PC-3 (cell line): ENCODE measurements around the gene ZFYVE9. TPM values are rescaled to one million over a fixed set of nuclear protein-coding genes. Genes with fewer than 3 reads are reported as not detected.

ENCODE experiments used
- ATAC-seq: fragments of 200-7000 bp; cut with Tn5 transposase; 2 replicates; pipeline ENCODE4 v1.9.1; 2020; ENCODE audit warnings: mild to moderate bottlenecking, moderate library complexity
- BruUV-seq: library from RNA; stranded (reverse); fragments of 400-500 nt; replicated peaks from 2 replicates; lab custom pipeline; 2021; lab: Mats Ljungman, UMichigan
- CTCF ChIA-PET: fragments of 300-600 bp; sonication (Branson Sonifier 250); formaldehyde crosslinking; loops from one replicate; lab custom pipeline; 2022; ENCODE audit warnings: antibody characterized with exemption; lab: Charles Lee
- POLR2A ChIA-PET: fragments of 300-600 bp; sonication (Branson Sonifier 250); formaldehyde crosslinking; loops from one replicate; lab custom pipeline; 2022; ENCODE audit warnings: antibody characterized with exemption; ENCODE audit not compliant: unreplicated experiment; lab: Charles Lee
- DNase-seq: peaks from one replicate; pipeline ENCODE4 v3.0.0-alpha.2; 2015
- H2AFZ ChIP-seq: fragments of 300-600 bp; sonication (generic); 2 replicates; pipeline ENCODE4 v1.6.0; 2016; ENCODE audit warnings: antibody characterized with exemption, low read length
- H3F3A ChIP-seq: fragments of 300-600 bp; sonication (generic); one replicate; pipeline ENCODE4 v1.6.0; 2017; ENCODE audit warnings: antibody characterized with exemption, low read length, control low read depth, mild to moderate bottlenecking; ENCODE audit not compliant: unreplicated experiment
- H3K27ac ChIP-seq: fragments of 300-600 bp; sonication (generic); 2 replicates; pipeline ENCODE4 v1.5.1; 2016; ENCODE audit warnings: mild to moderate bottlenecking, low read length
- H3K27me3 ChIP-seq: fragments of 300-600 bp; sonication (generic); 2 replicates; pipeline ENCODE4 v1.6.1; 2016; ENCODE audit warnings: low read length, mixed read lengths
- H3K36me3 ChIP-seq: fragments of 300-600 bp; sonication (generic); 2 replicates; pipeline ENCODE4 v1.6.1; 2016; ENCODE audit warnings: low read depth, mixed run types, low read length, mixed read lengths
- H3K4me1 ChIP-seq: fragments of 300-600 bp; sonication (generic); 2 replicates; pipeline ENCODE4 v1.5.1; 2016; ENCODE audit warnings: low read length; ENCODE audit not compliant: insufficient read depth
- H3K4me2 ChIP-seq: fragments of 300-600 bp; sonication (generic); 2 replicates; pipeline ENCODE4 v1.6.0; 2016; ENCODE audit warnings: low read length
- H3K4me3 ChIP-seq: fragments of 300-600 bp; sonication (generic); 2 replicates; pipeline ENCODE4 v1.5.1; 2016; ENCODE audit warnings: mild to moderate bottlenecking, low read length, mixed read lengths
- H3K79me2 ChIP-seq: fragments of 300-600 bp; sonication (generic); 2 replicates; pipeline ENCODE4 v1.6.1; 2017; ENCODE audit warnings: low read length, mixed read lengths
- H3K9ac ChIP-seq: fragments of 300-600 bp; sonication (generic); 2 replicates; pipeline ENCODE4 v1.6.0; 2016; ENCODE audit warnings: mild to moderate bottlenecking, low read length
- H3K9me2 ChIP-seq: fragments of 300-600 bp; sonication (generic); replicated peaks from 2 replicates; pipeline ENCODE4 v1.6.1; 2016; ENCODE audit warnings: mixed run types, low read length, mixed read lengths
- H3K9me3 ChIP-seq: fragments of 300-600 bp; sonication (generic); 2 replicates; pipeline ENCODE4 v1.6.1; 2016; ENCODE audit warnings: low read length, mixed read lengths
- H4K20me1 ChIP-seq: fragments of 300-600 bp; sonication (generic); 2 replicates; pipeline ENCODE4 v1.6.1; 2016; ENCODE audit warnings: low read length, mixed read lengths
- CTCF ChIP-seq: fragments of 300-600 bp; sonication (generic); conservative IDR thresholded peaks from 2 replicates; pipeline ENCODE4 v1.5.1; 2017; ENCODE audit warnings: antibody characterized with exemption, low read depth, mild to moderate bottlenecking, low read length
- EZH2 ChIP-seq: fragments of 300-600 bp; sonication (generic); IDR thresholded peaks from one replicate; pipeline ENCODE4 v1.6.1; 2017; ENCODE audit warnings: antibody characterized with exemption, mild to moderate bottlenecking, low read length; ENCODE audit not compliant: unreplicated experiment
- EZH2phosphoT487 ChIP-seq: fragments of 300-600 bp; sonication (generic); IDR thresholded peaks from 2 replicates; pipeline ENCODE4 v1.6.1; 2018; ENCODE audit warnings: mild to moderate bottlenecking, antibody characterized with exemption, low read length, borderline replicate concordance
- intact Hi-C: fragments of 100-400 bp; cut with micrococcal nuclease; formaldehyde crosslinking; loops from 2 replicates; pipeline ENCODE4 v1.9.0; 2023
- total RNA-seq: library from RNA; depleted of rRNA; stranded (reverse); fragments of >200 nt; gene quantifications from 2 replicates; pipeline ENCODE4 v1.2.3, GENCODE V29; 2014

ZFYVE9 gene
- total RNA-seq, 1 experiment from 2014 or later, result 14.2 TPM

DNA sequence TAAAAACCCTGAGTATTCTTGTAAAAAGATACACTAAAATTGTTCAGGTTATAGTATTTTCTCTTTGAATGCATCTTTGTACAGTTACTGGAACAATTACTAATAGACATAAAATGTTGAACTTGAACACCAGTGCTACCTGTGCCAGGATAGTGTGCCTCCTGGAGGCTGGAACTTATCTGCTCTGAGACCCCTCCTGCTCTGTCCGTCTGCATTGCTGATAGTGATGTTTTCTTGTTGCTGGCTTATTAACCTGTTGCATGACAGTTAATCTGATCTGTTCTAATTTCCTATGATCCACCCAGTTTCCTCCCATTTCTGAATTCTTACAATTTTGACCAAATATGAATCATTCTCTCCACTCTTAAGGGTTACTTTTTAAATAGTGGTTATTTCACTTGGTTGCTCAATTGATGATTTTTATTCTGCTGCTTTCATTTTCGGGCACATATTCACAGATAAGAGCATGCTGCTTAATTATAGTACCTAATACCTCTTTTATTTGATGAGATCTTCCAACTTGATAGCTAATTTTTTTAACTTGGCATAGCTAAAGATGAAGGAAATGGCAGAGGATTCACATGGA lies 122.7 kb downstream of the ZFYVE9 start:
- no peak for DNase-seq
- H3K79me2 ChIP-seq, result no peaks in the 10 kb centered on the region
- no peaks in the 10 kb centered on the region for H3K36me3 ChIP-seq
- H3K4me2 ChIP-seq, result no peak overlapping the region
- no peak overlapping the region for H2AFZ ChIP-seq
- TF ChIP-seq CTCF, result 0 out of 2 replicates have a peak, but pooled peaks have one; percentile 16
- no peak for TF ChIP-seq EZH2phosphoT487
- no peak overlapping the region for H3K27ac ChIP-seq
- H3K9me3 ChIP-seq, result no peaks in the 10 kb centered on the region
- H3K4me3 ChIP-seq, result no peak overlapping the region
- no peak for ATAC-seq
- CTCF ChIA-PET, result no interaction called here
- no peaks in the 10 kb centered on the region for H4K20me1 ChIP-seq
- H3K9ac ChIP-seq, result no peak overlapping the region
- no peaks in the 10 kb centered on the region for H3K27me3 ChIP-seq
- H3F3A ChIP-seq, result no peaks in the 10 kb centered on the region
- peaks cover 3% of the 10 kb centered on the region; the same call in 1 of the 2 replicates for H3K4me1 ChIP-seq
- BruUV-seq, result no TSS peak
- POLR2A ChIA-PET, result no interaction called here
- no peaks in the 10 kb centered on the region for H3K9me2 ChIP-seq
- intact Hi-C loops, result no loop called here

DNA sequence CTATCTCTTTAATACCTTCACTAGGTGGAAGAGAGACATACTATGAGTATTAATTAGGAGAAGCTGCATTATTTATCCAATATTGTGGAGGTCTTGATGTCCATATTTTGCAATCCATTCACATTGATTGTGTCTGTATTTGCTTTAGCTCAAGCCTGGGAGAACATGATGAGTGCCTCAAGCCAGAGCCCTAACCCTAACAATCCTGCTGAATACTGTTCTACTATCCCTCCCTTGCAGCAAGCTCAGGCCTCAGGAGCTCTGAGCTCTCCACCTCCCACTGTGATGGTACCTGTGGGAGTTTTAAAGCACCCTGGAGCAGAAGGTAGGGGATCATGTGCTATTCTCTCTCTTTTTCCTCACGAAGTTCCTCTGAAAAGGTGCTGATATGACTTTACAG lies 124.6 kb downstream of the ZFYVE9 start:
- H3K4me3 ChIP-seq, result no peak overlapping the region
- ChIA-PET CTCF (no interaction called here), POLR2A (no interaction called here)
- DNase-seq (no peak), ATAC-seq (no peak)
- no peak overlapping the region for H2AFZ ChIP-seq
- H3K27ac ChIP-seq, result no peak overlapping the region
- H3K4me2 ChIP-seq, result no peak overlapping the region
- no peaks in the 10 kb centered on the region for H3K27me3 ChIP-seq
- no peaks in the 10 kb centered on the region for H3K9me2 ChIP-seq
- H3K9me3 ChIP-seq, result no peaks in the 10 kb centered on the region
- no peaks in the 10 kb centered on the region for H4K20me1 ChIP-seq
- no peaks in the 10 kb centered on the region for H3K79me2 ChIP-seq
- no peaks in the 10 kb centered on the region for H3K36me3 ChIP-seq
- H3K9ac ChIP-seq, result no peak overlapping the region
- BruUV-seq, result no TSS peak
- H3K4me1 ChIP-seq, result no peaks in the 10 kb centered on the region
- intact Hi-C loops, result no loop called here
- H3F3A ChIP-seq, result no peaks in the 10 kb centered on the region
- TF ChIP-seq CTCF (no peak), EZH2 (no peak), EZH2phosphoT487 (no peak)

- no peaks in the 10 kb centered on the region for H4K20me1 ChIP-seq
- H3K36me3 ChIP-seq, result no peaks in the 10 kb centered on the region
- no peak overlapping the region for H3K4me3 ChIP-seq
- no peaks in the 10 kb centered on the region for H3K27me3 ChIP-seq
- no peak overlapping the region for H3K9ac ChIP-seq
- DNase-seq (no peak), ATAC-seq (no peak)
- no peak overlapping the region for H3K27ac ChIP-seq
- no peaks in the 10 kb centered on the region for H3K9me3 ChIP-seq
- H2AFZ ChIP-seq, result no peak overlapping the region
- TF ChIP-seq EZH2phosphoT487 (no peak), CTCF (no peak), EZH2 (no peak)
- no peaks in the 10 kb centered on the region for H3K9me2 ChIP-seq
- no TSS peak for BruUV-seq
- no peaks in the 10 kb centered on the region for H3F3A ChIP-seq
- H3K79me2 ChIP-seq, result no peaks in the 10 kb centered on the region
- POLR2A ChIA-PET, result no interaction called here
- intact Hi-C loops, result no loop called here
- no peak overlapping the region for H3K4me2 ChIP-seq
- CTCF ChIA-PET, result no interaction called here
- H3K4me1 ChIP-seq, result no peaks in the 10 kb centered on the region
Measured at GRCh38 chr1:52268372-52268771, 126.5 kb downstream of the ZFYVE9 start.
